Hypothalamus (tissue), 51 donors: ENCODE results near the gene UMAD1.
"Not testable (repeated sequence)": the region's sequence is repeated elsewhere in the genome, so short reads cannot be mapped to it uniquely, and the experiment has no call there.

Experiments
- DNase-seq, 51 donors: peaks; one replicate each; lab custom pipeline; 2025; lab: John Stamatoyannopoulos, UW

Gene UMAD1

DNA sequence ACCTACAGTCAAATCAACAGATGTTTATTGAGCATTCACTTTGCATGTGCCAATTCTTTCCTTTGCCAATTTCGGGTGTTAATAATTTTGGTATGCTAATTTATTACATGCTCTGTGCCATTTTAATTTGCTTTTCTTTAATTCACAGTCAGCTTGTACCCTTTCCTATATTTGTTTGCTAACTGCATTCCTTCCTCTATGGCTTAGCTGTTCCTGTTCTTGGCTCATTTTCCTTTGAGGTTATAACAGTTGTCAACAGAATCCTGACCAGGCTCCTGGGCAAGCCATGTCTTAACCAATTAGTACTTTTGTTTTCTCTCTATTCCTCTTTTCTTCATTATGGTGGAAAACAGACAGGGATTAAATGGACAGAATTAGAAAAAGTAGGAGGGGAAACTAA is 151.5 kb downstream of the UMAD1 start:
- DNase-seq = no peak

DNA sequence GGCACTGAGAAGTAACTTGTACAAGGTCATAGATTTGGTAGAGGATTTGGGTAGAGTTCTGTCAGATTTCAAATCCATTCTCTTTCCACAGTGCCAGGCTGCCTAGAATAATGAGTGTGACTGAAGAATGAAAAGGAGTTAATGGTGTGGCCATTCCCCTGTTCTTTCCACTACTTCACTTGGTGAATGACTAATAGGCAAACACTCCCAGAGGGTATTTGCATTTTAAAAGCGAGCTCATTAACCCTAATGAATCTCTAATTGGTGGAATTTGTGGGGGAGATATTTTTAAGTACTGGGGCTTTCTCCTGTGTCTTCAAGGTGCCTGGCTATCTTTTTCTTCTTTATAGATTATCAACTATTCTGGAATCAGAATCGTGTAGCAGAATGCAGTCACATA is 152.7 kb downstream of the UMAD1 start:
- DNase-seq = no peak

DNA sequence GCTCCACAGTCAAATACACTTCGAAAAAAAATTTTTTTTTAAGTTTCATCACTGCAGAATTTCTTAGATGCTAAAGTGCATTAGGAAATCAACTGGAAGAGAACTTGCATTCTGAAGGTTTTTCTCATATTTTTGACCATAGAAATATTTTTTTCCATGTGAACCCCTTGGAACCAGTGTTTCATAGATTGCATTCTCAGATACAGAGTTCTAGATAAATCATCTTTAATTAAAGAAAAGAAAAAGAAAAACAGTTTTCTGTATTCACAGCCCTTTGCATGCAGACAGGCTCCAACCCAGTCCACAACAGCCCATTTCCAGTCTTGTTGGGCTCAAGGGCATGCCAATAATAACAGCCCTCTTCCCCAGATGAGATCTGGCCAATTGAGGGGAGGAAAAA is 153.4 kb downstream of the UMAD1 start:
- no peak for DNase-seq

DNA sequence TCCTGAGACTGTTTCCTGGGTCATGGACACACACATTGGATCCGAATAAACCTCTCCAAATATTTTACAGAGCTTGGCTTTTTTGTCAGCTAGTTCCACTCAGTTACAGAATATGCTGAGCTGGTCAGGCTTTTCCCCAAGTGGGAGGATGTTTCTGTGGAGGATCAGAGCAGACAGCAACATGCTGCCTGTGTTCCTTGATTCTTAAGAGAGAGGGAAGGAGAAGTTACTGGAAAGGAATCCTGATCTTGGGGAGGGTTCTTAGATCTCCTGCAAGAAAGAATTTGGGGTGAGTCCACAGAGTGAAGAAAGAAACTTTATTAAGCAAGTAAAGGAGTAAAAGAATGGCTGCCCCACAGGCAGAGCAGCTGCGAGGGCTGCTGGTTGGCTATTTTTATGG is 154.7 kb downstream of the UMAD1 start:
- no peak for DNase-seq

- no peak for DNase-seq
These were observed 155.1 kb downstream of the UMAD1 start for GRCh38 chr7:7795630-7796121.

GRCh38 chr7:7798510-7798909 is 158.0 kb downstream of the UMAD1 start:
- no peak for DNase-seq

- no peak for DNase-seq
These were observed 158.6 kb downstream of the UMAD1 start for GRCh38 chr7:7799138-7799537.

DNA sequence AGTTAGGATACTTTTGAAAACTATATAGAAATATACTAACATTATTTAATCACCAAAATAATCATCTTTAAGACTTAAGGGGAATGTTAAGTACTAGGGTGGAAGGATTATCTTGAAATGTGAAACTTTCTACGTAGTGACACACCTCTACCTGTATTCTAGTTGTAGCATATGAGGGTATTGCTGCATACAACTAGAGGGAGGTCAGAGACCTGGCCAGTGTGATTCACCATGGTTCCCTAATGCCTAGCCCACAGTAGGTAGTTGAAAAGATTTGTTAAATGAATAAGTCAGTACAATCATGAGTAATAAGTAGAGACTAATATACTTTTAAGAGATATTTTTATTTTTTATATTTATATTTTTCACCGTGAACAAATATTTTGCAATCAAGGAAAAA is 162.0 kb downstream of the UMAD1 start:
- DNase-seq = no peak

DNA sequence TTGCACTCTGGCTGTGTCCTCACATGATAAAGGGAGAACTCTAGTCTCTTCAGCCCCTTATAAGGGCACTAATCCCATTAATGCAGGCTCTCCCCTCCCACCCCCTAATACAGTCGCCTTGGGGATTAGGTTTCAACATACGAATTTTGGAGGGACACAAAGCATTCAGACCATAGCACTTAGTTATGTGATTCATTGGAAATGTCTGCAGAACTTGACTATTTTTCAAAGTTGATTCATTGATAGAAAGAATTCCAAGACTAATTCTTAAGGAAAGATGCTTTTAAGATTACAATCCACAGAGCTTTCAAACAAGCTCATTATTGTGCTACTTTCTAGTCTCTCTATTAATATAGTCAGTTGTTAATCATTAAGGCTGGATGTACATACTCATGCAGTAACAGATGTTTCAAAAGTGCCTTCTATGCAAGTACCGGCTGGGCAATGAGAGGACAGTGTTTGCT is 163.2 kb downstream of the UMAD1 start:
- no peak for DNase-seq

DNA sequence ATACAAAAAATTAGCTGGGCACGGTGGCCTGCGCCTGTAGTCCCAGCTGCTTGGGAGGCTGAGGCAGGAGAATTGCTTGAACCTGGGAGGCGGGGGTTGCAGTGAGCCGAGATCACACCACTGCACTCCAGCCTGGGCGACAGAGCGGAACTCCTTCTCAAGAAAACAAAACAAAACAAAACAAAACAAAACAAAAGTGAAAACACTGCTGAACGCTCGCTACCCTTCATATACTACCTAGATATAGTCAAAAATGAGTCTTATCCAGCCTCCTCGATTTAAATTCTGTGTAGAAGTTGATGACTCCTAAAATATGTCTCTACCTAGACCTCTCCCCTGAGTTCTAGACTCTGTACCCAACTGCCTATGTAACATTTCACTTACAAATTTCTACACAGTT is 164.3 kb downstream of the UMAD1 start:
- not testable (repeated sequence) for DNase-seq

DNA sequence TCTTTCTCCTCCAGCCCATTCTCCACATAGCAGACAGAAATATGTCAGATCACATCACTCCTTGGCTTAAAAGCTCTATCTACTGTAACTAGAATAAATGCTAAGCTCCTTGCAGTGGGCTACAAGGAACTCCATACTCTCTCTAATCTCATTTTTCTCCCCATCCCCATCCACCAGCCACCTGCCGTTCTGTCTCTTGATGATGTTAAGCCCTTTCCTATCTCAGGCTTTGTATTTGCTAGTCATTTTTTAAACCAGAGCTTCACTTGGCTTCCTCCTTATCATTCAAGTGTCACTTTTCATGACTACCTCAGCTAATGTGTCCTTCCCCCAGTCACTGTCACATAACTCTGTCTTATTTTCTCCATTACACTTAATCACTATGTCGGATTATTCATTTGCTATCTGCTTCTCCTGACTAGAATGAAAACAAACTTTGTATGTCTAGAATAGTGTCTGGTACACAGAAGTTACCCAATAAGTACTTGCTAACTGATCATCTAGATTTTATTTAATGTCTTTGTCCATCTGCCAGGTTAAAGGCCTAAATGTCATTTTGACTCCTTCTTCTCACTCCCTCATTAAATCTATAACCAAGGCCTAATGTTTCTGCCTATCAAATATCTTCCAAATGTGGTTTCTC is 165.1 kb downstream of the UMAD1 start:
- no peak for DNase-seq

- DNase-seq = no peak
These were observed 167.6 kb downstream of the UMAD1 start for GRCh38 chr7:7808156-7808555.

DNA sequence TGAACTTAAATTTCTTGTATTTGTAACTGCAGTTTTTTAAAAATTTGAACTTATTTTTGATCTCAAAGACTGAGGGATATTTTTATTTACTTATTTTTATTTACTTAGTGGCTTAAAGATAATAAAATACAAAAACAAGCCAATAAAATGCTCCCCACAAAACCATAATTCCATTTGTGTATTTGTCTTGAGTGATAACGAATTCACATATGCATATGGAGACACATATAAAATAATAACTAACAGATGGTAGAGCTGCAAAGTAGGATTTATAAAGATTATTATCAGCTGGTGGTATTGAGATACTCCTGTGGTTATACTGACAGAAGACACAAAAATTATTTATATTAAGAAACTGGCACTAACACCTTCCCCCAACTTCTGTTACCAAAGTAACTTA is 168.1 kb downstream of the UMAD1 start:
- no peak for DNase-seq

DNA sequence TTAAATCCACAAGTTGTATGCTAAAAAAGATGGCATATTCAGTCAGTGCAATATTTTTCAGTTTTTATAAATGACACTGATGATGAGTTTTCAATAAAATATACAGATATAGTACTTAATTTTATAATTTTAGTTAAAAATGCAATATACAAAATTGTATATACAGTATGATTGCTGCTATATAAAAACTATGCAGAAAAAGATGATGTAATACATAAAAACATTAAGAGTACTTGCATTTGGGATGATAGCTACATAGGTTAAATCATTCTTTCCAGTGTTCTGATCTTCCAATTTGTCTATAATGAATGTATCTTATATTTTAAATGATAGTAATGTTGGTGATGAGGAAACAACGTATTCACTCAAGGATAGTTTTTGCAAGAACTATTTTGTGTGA is 169.8 kb downstream of the UMAD1 start:
- DNase-seq = no peak

- DNase-seq = no peak
These were observed 170.3 kb downstream of the UMAD1 start for GRCh38 chr7:7810826-7811225.

DNA sequence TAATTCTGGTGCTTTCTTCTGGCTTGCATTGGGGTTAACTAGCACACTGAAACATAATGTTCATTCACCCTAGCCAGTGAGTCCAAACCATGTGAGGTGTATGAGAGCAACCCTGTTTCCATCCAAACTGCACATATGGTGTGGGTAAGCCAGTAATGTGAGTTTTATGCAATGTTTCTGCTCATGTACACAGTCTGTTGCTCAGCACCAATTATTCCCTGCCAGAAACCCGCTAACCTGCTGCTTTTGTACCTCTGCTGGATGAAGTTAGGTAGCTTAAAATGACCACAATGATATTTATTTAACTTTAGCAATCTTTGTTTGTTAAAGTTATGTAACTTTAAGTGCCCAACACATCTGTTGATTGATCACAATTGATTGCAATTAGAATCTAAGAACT is 171.6 kb downstream of the UMAD1 start:
- no peak for DNase-seq

DNA sequence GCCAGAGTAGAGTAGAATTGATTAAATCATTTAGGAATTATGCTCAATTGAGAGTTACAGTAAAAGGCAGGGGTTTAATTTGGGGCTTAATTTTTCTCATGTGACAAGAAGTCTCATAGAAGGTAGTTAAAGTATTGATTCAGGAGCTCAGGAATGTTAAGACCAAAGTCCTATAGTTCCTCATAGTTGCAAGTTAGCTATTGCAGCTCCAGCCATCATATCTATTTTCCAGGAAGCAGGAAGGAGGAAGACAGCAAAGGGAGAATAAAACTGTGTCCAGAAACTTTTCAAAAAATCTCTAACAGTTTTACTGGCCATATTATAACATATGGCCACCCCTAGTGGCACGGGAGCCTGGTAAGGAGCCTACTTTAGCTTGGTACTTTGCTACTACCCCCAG is 174.8 kb downstream of the UMAD1 start:
- no peak for DNase-seq

DNA sequence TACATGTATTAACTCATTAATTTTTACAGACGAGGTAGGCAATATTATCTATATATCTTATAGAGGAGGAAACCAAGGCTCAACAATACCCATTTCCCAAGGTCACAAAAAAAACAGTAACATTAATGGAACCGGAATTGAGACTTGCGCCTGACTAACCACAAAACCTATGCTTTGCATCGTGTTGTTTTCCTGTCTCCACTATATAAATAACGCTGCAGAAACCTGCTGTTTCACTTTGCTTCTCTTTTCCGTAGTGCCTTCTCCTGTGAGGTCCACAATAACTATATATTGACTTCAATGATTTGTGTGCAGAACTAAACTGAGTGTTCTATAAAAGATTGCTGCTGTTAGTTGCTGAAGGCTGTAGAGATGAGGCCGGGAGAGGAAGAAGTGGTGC is 175.5 kb downstream of the UMAD1 start:
- DNase-seq = no peak

- no peak for DNase-seq
These were observed 176.4 kb downstream of the UMAD1 start for GRCh38 chr7:7816816-7817536.

- DNase-seq = no peak
These were observed 177.2 kb downstream of the UMAD1 start for GRCh38 chr7:7817748-7818147.

GRCh38 chr7:7818179-7818578 is 177.6 kb downstream of the UMAD1 start:
- not testable (repeated sequence) for DNase-seq
